Measurements from ENCODE around the gene TOGARAM1. TPM values are rescaled to one million over a fixed set of nuclear protein-coding genes. Genes with fewer than 3 reads are reported as not detected.

TOGARAM1 gene
- total RNA-seq, 4 donors from 2014 or later = 6.3 to 19.1 (median 9.7) TPM

GRCh38 chr14:45089813-45090212 is 127.8 kb downstream of the TOGARAM1 start:
- in situ Hi-C loops (cut with MboI; ENCODE audit: low sequenced_read_pairs in 4 of 4) (loop anchor here in 1 of 4 donors (10.0 kb wide), 1 partner anchor 45 kb away; the partner anchor contains the start of genes FANCM and FKBP3), intact Hi-C loops (cut with DNase I; ENCODE audit: low total_unique reads) (no loop called here)
- H3K9me3 ChIP-seq = no peaks in the 10 kb centered on the region
- no peak for ATAC-seq
- no peaks in the 10 kb centered on the region for H3K27me3 ChIP-seq
- DNase-seq = no peak
- TF ChIP-seq CTCF (IDR thresholded peaks at IDR 0.05 in 4 of 5, conservative IDR thresholded peaks at IDR 0.05 in 1 of 5) = no peak
- no peak for TF ChIP-seq POLR2A (IDR thresholded peaks at IDR 0.05)
- H3K27ac ChIP-seq = peak overlapping the region in 3 of 4 donors; percentile 2 to 18 (median 11)
- no peak overlapping the region for H3K4me3 ChIP-seq
- peaks cover 24 to 65% of the 10 kb centered on the region in 2 donors for H3K4me1 ChIP-seq
- H3K36me3 ChIP-seq = no peaks in the 10 kb centered on the region

GRCh38 chr14:45091710-45092109 is 129.7 kb downstream of the TOGARAM1 start:
- Histone ChIP-seq H3K27me3 (no peaks in the 10 kb centered on the region), H3K9me3 (no peaks in the 10 kb centered on the region), H3K4me1 (peaks cover 11 to 46% of the 10 kb centered on the region in 2 donors), H3K4me3 (no peak overlapping the region), H3K27ac (no peak overlapping the region), H3K36me3 (peaks cover 0 to 16% of the 10 kb centered on the region in 2 donors)
- intact Hi-C loops (cut with DNase I; ENCODE audit: low total_unique reads) = no loop called here
- DNase-seq = no peak
- TF ChIP-seq POLR2A (IDR thresholded peaks at IDR 0.05) (no peak), CTCF (IDR thresholded peaks at IDR 0.05 in 4 of 5, conservative IDR thresholded peaks at IDR 0.05 in 1 of 5) (no peak)
- in situ Hi-C loops (cut with MboI; ENCODE audit: low sequenced_read_pairs in 4 of 4) = no loop called here
- ATAC-seq = no peak

- peaks cover 0 to 40% of the 10 kb centered on the region in 2 donors for H3K36me3 ChIP-seq
- no peaks in the 10 kb centered on the region for H3K27me3 ChIP-seq
- ATAC-seq (no peak), DNase-seq (no peak)
- no peak overlapping the region for H3K4me3 ChIP-seq
- no peak for TF ChIP-seq POLR2A (IDR thresholded peaks at IDR 0.05)
- in situ Hi-C loops (cut with MboI; ENCODE audit: low sequenced_read_pairs in 4 of 4) = no loop called here
- intact Hi-C loops (cut with DNase I; ENCODE audit: low total_unique reads) = no loop called here
- H3K4me1 ChIP-seq = peaks cover 4 to 24% of the 10 kb centered on the region in 2 donors
- H3K27ac ChIP-seq = no peak overlapping the region
- no peaks in the 10 kb centered on the region for H3K9me3 ChIP-seq
Measured at GRCh38 chr14:45094275-45094674, 132.3 kb downstream of the TOGARAM1 start.

- TF ChIP-seq CTCF (IDR thresholded peaks at IDR 0.05 in 4 of 5, conservative IDR thresholded peaks at IDR 0.05 in 1 of 5) (no peak), POLR2A (IDR thresholded peaks at IDR 0.05) (no peak)
- in situ Hi-C loops (cut with MboI; ENCODE audit: low sequenced_read_pairs in 4 of 4) = no loop called here
Measured at GRCh38 chr14:45095143-45095542, 133.2 kb downstream of the TOGARAM1 start.

GRCh38 chr14:45096218-45096617 is 134.2 kb downstream of the TOGARAM1 start:
- TF ChIP-seq CTCF (IDR thresholded peaks at IDR 0.05 in 4 of 5, conservative IDR thresholded peaks at IDR 0.05 in 1 of 5) (no peak), POLR2A (IDR thresholded peaks at IDR 0.05) (no peak)
- DNase-seq (no peak), ATAC-seq (no peak)
- peaks cover 0 to 16% of the 10 kb centered on the region in 2 donors for H3K4me1 ChIP-seq
- intact Hi-C loops (cut with DNase I; ENCODE audit: low total_unique reads) = no loop called here
- in situ Hi-C loops (cut with MboI; ENCODE audit: low sequenced_read_pairs in 4 of 4) = no loop called here
- H3K36me3 ChIP-seq = peaks cover 0 to 54% of the 10 kb centered on the region in 2 donors
- no peak overlapping the region for H3K27ac ChIP-seq
- H3K9me3 ChIP-seq = no peaks in the 10 kb centered on the region
- H3K27me3 ChIP-seq = no peaks in the 10 kb centered on the region
- H3K4me3 ChIP-seq = no peak overlapping the region

More at GRCh38 chr14:45095143-45095542, 133.2 kb downstream of the TOGARAM1 start:
- H3K4me3 ChIP-seq = no peak overlapping the region
- H3K27ac ChIP-seq = no peak overlapping the region
- H3K27me3 ChIP-seq = no peaks in the 10 kb centered on the region
- ATAC-seq (no peak), DNase-seq (no peak)
- H3K4me1 ChIP-seq = peaks cover 3 to 15% of the 10 kb centered on the region in 2 donors
- intact Hi-C loops (cut with DNase I; ENCODE audit: low total_unique reads) = no loop called here
- H3K9me3 ChIP-seq = no peaks in the 10 kb centered on the region
- H3K36me3 ChIP-seq = peaks cover 0 to 47% of the 10 kb centered on the region in 2 donors

All from gastrocnemius medialis (tissue), 4 donors.